K562 (cell line): ENCODE data around the gene NKAIN1. TPM values are rescaled to one million over a fixed set of nuclear protein-coding genes. Genes with fewer than 3 reads are reported as not detected.

Source experiments
- ATAC-seq: fragments of 200-7000 bp; cut with Tn5 transposase; 3 replicates; pipeline ENCODE4 v1.9.1; 2020; ENCODE audit warnings: moderate library complexity
- BruUV-seq: library from RNA; stranded (reverse); fragments of 400-500 nt; replicated peaks from 2 replicates; lab custom pipeline; 2021; lab: Mats Ljungman, UMichigan
- CTCF ChIA-PET: fragments of 300-600 bp; formaldehyde crosslinking; extraction: SDS; loops from one replicate; lab custom pipeline; 2021; ENCODE audit warnings: low intra/inter-chr PET ratio; lab: Yijun Ruan, JAX
- POLR2A ChIA-PET: fragments of 300-600, 350-650 bp; sonication (Branson Sonifier 250); formaldehyde crosslinking; extraction: SDS; loops from one replicate; lab custom pipeline; 2021; ENCODE audit warnings: antibody characterized with exemption, inconsistent platforms; lab: Yijun Ruan, JAX
- DNase-seq, 4 experiments: peaks; one replicate each; pipeline versions ENCODE4 v3.0.0 to v3.0.0-alpha.2; 2011 to 2018; ENCODE audit warnings: low spot score in 3 of 4, mixed read lengths in 3 of 4; ENCODE audit errors: extremely low read depth in 1 of 4
- FAIRE-seq: peaks from 2 replicates; lab custom pipeline; 2011; peaks lifted over from hg19 to GRCh38; lab: Jason Lieb, UNC
- H2AFZ ChIP-seq: 2 replicates; pipeline ENCODE4 v1.6.0; 2011; ENCODE audit warnings: low read depth, low read length, control low read depth, inconsistent platforms
- H3K27ac ChIP-seq: fragments of 200-600 bp; 3 replicates; pipeline ENCODE4 v1.8.0; 2011; ENCODE audit warnings: low read depth, mild to moderate bottlenecking, control low read depth, inconsistent platforms, low read length, moderate library complexity, mixed read lengths; ENCODE audit errors: extremely low read depth
- H3K27me3 ChIP-seq, 2 experiments: fragments of 300-600 bp in 1 of 2; 2 replicates in 1 of 2; 3 replicates in 1 of 2; pipeline versions ENCODE4 v1.6.0 to v1.8.0; 2011; ENCODE audit warnings: inconsistent platforms in 2 of 2, low read length in 2 of 2, mild to moderate bottlenecking in 1 of 2, mixed read lengths in 1 of 2, moderate library complexity in 1 of 2; ENCODE audit not compliant: control insufficient read depth in 2 of 2, insufficient read depth in 2 of 2
- H3K36me3 ChIP-seq: fragments of 300-600 bp; 3 replicates; pipeline ENCODE4 v1.8.0; 2011; ENCODE audit warnings: mild to moderate bottlenecking, low read length, inconsistent platforms; ENCODE audit not compliant: control insufficient read depth, insufficient read depth
- H3K4me1 ChIP-seq, 2 experiments: fragments of 200-600 bp in 1 of 2; replicated peaks in 1 of 2; 2 replicates in 1 of 2; 3 replicates in 1 of 2; pipeline versions ENCODE4 v1.5.1 to v1.8.0; 2011; ENCODE audit warnings: inconsistent platforms in 2 of 2, low read length in 2 of 2, mild to moderate bottlenecking in 1 of 2, mixed read lengths in 1 of 2, moderate library complexity in 1 of 2; ENCODE audit not compliant: control insufficient read depth in 2 of 2, insufficient read depth in 2 of 2
- H3K4me2 ChIP-seq: 2 replicates; pipeline ENCODE4 v1.6.1; 2011; ENCODE audit warnings: low read length, control low read depth, inconsistent platforms, mixed read lengths; ENCODE audit not compliant: insufficient read depth
- H3K4me3 ChIP-seq: fragments of 200-600 bp; sonication (generic), shearing (Covaris generic); 2 replicates; pipeline ENCODE4 v1.5.1; 2016; ENCODE audit warnings: control low read depth, inconsistent platforms
- H3K79me2 ChIP-seq: fragments of 200-600 bp; 3 replicates; pipeline ENCODE4 v1.8.0; 2011; ENCODE audit warnings: low read length, inconsistent platforms; ENCODE audit not compliant: control insufficient read depth, insufficient read depth
- H3K9ac ChIP-seq, 2 experiments: 2 replicates each; pipeline versions ENCODE4 v1.6.0 to v1.6.1; 2011; ENCODE audit warnings: low read depth in 2 of 2, low read length in 2 of 2, control low read depth in 1 of 2, inconsistent platforms in 1 of 2, mild to moderate bottlenecking in 1 of 2, mixed read lengths in 1 of 2; ENCODE audit not compliant: insufficient read depth in 1 of 2
- H3K9me1 ChIP-seq: one replicate; pipeline ENCODE4 v1.6.0; 2011; ENCODE audit warnings: inconsistent platforms, mild to moderate bottlenecking, low read length, moderate library complexity; ENCODE audit not compliant: control insufficient read depth, insufficient read depth
- H3K9me3 ChIP-seq: replicated peaks from 2 replicates; pipeline ENCODE4 v1.5.1; 2011; ENCODE audit warnings: low read depth, low read length, inconsistent platforms; ENCODE audit not compliant: control insufficient read depth, insufficient read depth
- H4K20me1 ChIP-seq: replicated peaks from 2 replicates; pipeline ENCODE4 v1.6.1; 2011; ENCODE audit warnings: low read length, inconsistent platforms, mixed read lengths; ENCODE audit not compliant: control insufficient read depth, insufficient read depth
- ARID3B ChIP-seq: fragments of 250-450 bp; sonication (Bioruptor Pico); IDR thresholded peaks from 2 replicates; pipeline ENCODE4 v1.4.0; 2020; ENCODE audit warnings: borderline replicate concordance
- ASH1L ChIP-seq: fragments of 450-650 bp; IDR thresholded peaks from 2 replicates; pipeline ENCODE4 v1.6.1; 2018; ENCODE audit warnings: borderline replicate concordance, mild to moderate bottlenecking, low read depth; ENCODE audit not compliant: partially characterized antibody
- BACH1 ChIP-seq: fragments of 200-800 bp; sonication (Bioruptor generic); IDR thresholded peaks from 2 replicates; pipeline ENCODE4 v1.6.1; 2016; ENCODE audit warnings: missing genetic modification characterization, missing compliant biosample characterization
- BRCA1 ChIP-seq, 2 experiments: fragments of 450-650 bp in 1 of 2; sonication (generic) in 1 of 2; formaldehyde crosslinking in 1 of 2; IDR thresholded peaks; 2 replicates each; pipeline versions ENCODE4 v1.5.0 to v1.6.1; 2017 to 2020; ENCODE audit warnings: mild to moderate bottlenecking in 1 of 2, missing genetic modification reagents in 1 of 2
- C11orf30 ChIP-seq: fragments of 450-650 bp; IDR thresholded peaks from 2 replicates; pipeline ENCODE4 v1.6.1; 2016; ENCODE audit warnings: low read depth, mild to moderate bottlenecking
- CREB1 ChIP-seq, 2 experiments: sonication (generic) in 1 of 2; formaldehyde crosslinking in 1 of 2; IDR thresholded peaks; 2 replicates each; pipeline versions ENCODE4 v1.6.1 to v1.8.0; 2012 to 2022; ENCODE audit warnings: inconsistent platforms in 1 of 2, mild to moderate bottlenecking in 1 of 2, missing genetic modification reagents in 1 of 2, moderate library complexity in 1 of 2
- EZH2 ChIP-seq: IDR thresholded peaks from 2 replicates; pipeline ENCODE4 v1.6.1; 2012; ENCODE audit warnings: low read depth, mild to moderate bottlenecking, inconsistent platforms, low read length, borderline replicate concordance
- HNRNPL ChIP-seq: fragments of 200-400 bp; formaldehyde crosslinking; IDR thresholded peaks from 2 replicates; pipeline ENCODE4 v1.6.1; 2017; ENCODE audit warnings: low read depth, mild to moderate bottlenecking, low read length
- LEF1 ChIP-seq: fragments of 450-650 bp; IDR thresholded peaks from 2 replicates; pipeline ENCODE4 v1.6.1; 2016; ENCODE audit warnings: mild to moderate bottlenecking
- MAFG ChIP-seq: fragments of 450-650 bp; conservative IDR thresholded peaks from 2 replicates; pipeline ENCODE4 v1.6.1; 2016; ENCODE audit warnings: missing genetic modification characterization, missing compliant biosample characterization
- NEUROD1 ChIP-seq: fragments of 150-350 bp; IDR thresholded peaks from 2 replicates; pipeline ENCODE4 v1.6.1; 2014; ENCODE audit warnings: borderline replicate concordance, low read length, low read depth; ENCODE audit not compliant: partially characterized antibody
- NFE2L1 ChIP-seq: fragments of 450-650 bp; IDR thresholded peaks from 2 replicates; pipeline ENCODE4 v1.6.1; 2016; ENCODE audit warnings: missing genetic modification characterization, low read depth, mild to moderate bottlenecking, missing compliant biosample characterization, moderate library complexity, borderline replicate concordance
- RFX7 ChIP-seq: fragments of 250-450 bp; sonication (Bioruptor Pico); IDR thresholded peaks from 2 replicates; pipeline ENCODE4 v1.5.1; 2021; ENCODE audit warnings: mild to moderate bottlenecking
- ZBTB49 ChIP-seq: sonication (generic); formaldehyde crosslinking; IDR thresholded peaks from 2 replicates; pipeline ENCODE4 v1.8.0; 2022; ENCODE audit warnings: missing genetic modification reagents, mild to moderate bottlenecking, borderline replicate concordance
- ZBTB8A ChIP-seq: fragments of 450-650 bp; IDR thresholded peaks from 2 replicates; pipeline ENCODE4 v1.6.1; 2018; ENCODE audit warnings: mild to moderate bottlenecking, moderate library complexity; ENCODE audit not compliant: partially characterized antibody
- ZNF124 ChIP-seq: sonication (generic); formaldehyde crosslinking; IDR thresholded peaks from 2 replicates; pipeline ENCODE4 v1.8.1; 2022; ENCODE audit warnings: missing genetic modification reagents
- ZNF316 ChIP-seq: fragments of 450-650 bp; IDR thresholded peaks from 2 replicates; pipeline ENCODE4 v1.6.1; 2016
- WGBS: fragments of 100-300 bp; shearing (Covaris generic); methylation state at CpG from one replicate; pipeline ENCODE4 v1.1.6; 2016; ENCODE audit warnings: low coverage, mixed read lengths; ENCODE audit not compliant: insufficient coverage; ENCODE audit errors: missing lambda C conversion rate; 5-methylcytosine and 5-hydroxymethylcytosine counted together
- in situ Hi-C: fragments of 300-500 bp; cut with MboI; formaldehyde crosslinking; loops from 4 replicates; pipeline ENCODE4 v1.15.0; 2018; ENCODE audit warnings: inconsistent platforms, mixed read lengths
- intact Hi-C: fragments of 100-400 bp; cut with micrococcal nuclease; formaldehyde crosslinking; loops from 2 replicates; pipeline ENCODE4 v1.14.2; 2022
- polyA plus RNA-seq, 8 experiments: library from polyadenylated mRNA; depleted of rRNA in 4 of 8; stranded (reverse) in 5 of 8; unstranded in 3 of 8; fragments of >200 nt; fragmentation: Nextera tagmentation in 2 of 8; fragmentation: Illumina TruSeq in 1 of 8; extraction: Ambion mirVana in 2 of 8; extraction: Trizol in 1 of 8; gene quantifications; 2 replicates each; pipeline versions ENCODE4 v1.2.1 to v1.2.3, GENCODE V29; 2011 to 2014; ENCODE audit warnings: inconsistent platforms in 1 of 8, missing spikeins in 1 of 8
- total RNA-seq, 7 experiments: library from RNA; depleted of rRNA in 6 of 7; stranded (reverse); fragments of >200 nt in 6 of 7; fragmentation: Illumina TruSeq in 2 of 7; extraction: Trizol in 2 of 7; gene quantifications; 2 replicates each; pipeline versions ENCODE4 v1.2.1 to v1.2.3, GENCODE V29; 2011 to 2021; ENCODE audit warnings: low replicate concordance in 1 of 7

Gene NKAIN1
- total and polyA plus RNA-seq, 9 of the 15 experiments (the other 6 are each of a cell fraction or from before 2014, with no cell fraction given) = 0.03 to 0.22 (median 0.04) TPM; not detected in 3

- TF ChIP-seq NEUROD1 = no peak
- no peak for TF ChIP-seq LEF1
Measured at GRCh38 chr1:31148409-31148808, 91.3 kb downstream of the NKAIN1 start (continued).

DNA sequence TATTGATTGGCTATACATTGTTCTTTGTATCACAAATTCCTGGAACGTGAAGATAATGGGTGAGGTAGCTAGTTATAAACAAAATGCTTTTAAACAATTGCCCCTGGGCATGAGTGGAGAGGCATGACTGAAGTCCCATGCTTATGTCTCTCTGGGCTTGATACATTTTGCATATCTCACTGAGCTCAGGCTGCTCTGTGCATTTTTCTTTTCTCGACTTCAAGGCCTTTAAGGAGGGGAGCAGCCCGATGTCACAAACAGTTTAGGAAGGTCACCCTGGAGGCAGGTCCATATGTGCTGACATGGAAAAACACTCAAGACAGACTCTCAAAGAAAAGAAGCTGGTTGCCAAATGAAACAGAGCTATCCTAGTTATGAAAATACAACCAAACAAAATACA is 94.0 kb downstream of the NKAIN1 start:
- H3K9me1 ChIP-seq = no peaks in the 10 kb centered on the region
- in situ Hi-C loops = no loop called here
- FAIRE-seq (no peak), ATAC-seq (no peak; the same call in 2 of the 3 replicates), DNase-seq (no peak)
- H3K36me3 ChIP-seq = no peaks in the 10 kb centered on the region
- no peak overlapping the region for H3K4me2 ChIP-seq
- H3K4me1 ChIP-seq = peaks cover 4 to 6% of the 10 kb centered on the region in 2 experiments; a peak in 3 of 5 replicates
- no peak for TF ChIP-seq ZNF124 (CRISPR knock-in tag)
- peak; percentile 66 for TF ChIP-seq ZNF316
- TF ChIP-seq BACH1 (tag) = no peak
- peak; percentile 25; the same call in 1 of the 2 replicates for TF ChIP-seq MAFG (tag)
- no peak for TF ChIP-seq ARID3B (CRISPR knock-in tag)
- TF ChIP-seq ASH1L = no peak
- no peak for TF ChIP-seq NFE2L1 (tag)
- TF ChIP-seq EZH2 = no peak
- TF ChIP-seq ZBTB49 (CRISPR knock-in tag) = no peak
- peak; percentile 63; the same call in 1 of the 2 replicates for TF ChIP-seq C11orf30
- no peak for TF ChIP-seq CREB1 (IDR thresholded peaks at IDR 0.05)
- no peak for TF ChIP-seq CREB1 (CRISPR knock-in tag; IDR thresholded peaks at IDR 0.05)
- no peak for TF ChIP-seq ZBTB8A
- no peak for TF ChIP-seq RFX7 (CRISPR knock-in tag)
- TF ChIP-seq HNRNPL = no peak
- TF ChIP-seq BRCA1 (IDR thresholded peaks at IDR 0.05) = no peak
- no peak for TF ChIP-seq BRCA1 (CRISPR knock-in tag; IDR thresholded peaks at IDR 0.05)
- no peaks in the 10 kb centered on the region for H4K20me1 ChIP-seq
- H2AFZ ChIP-seq = peak overlapping the region; percentile 54
- no peak overlapping the region for H3K4me3 ChIP-seq
- H3K9ac ChIP-seq = no peak overlapping the region
- H3K27ac ChIP-seq = no peak overlapping the region
- H3K27me3 ChIP-seq = no peaks in the 10 kb centered on the region
- WGBS = 29% methylated on average over 3 of the region's 3 CpGs
- intact Hi-C loops = no loop called here
- CTCF ChIA-PET = no interaction called here
- no TSS peak for BruUV-seq
- POLR2A ChIA-PET = interaction anchor here (0.5 to 2.2 kb wide), 4 partner anchors 9 to 82 kb away, joined by 3 to 7 read pairs (median 3); no protein-coding TSS in a partner anchor
- H3K9me3 ChIP-seq = no peaks in the 10 kb centered on the region
- no peaks in the 10 kb centered on the region for H3K79me2 ChIP-seq
